ENCODE data around the gene ISY1.

GRCh38 chr3:129082026-129082425 is 78.8 kb downstream of the ISY1 start:
- TF ChIP-seq CTCF (IDR thresholded peaks at IDR 0.05) (no peak), POLR2A (IDR thresholded peaks at IDR 0.05) (no peak), POLR2AphosphoS5 (IDR thresholded peaks at IDR 0.05) (no peak)

All from stomach (tissue), 4 donors.